ENCODE data around the gene MRGPRD.

Gene MRGPRD

GRCh38 chr11:68970921-68971636, 9.7 kb downstream of the MRGPRD start:
- TF ChIP-seq, protein P1, sequence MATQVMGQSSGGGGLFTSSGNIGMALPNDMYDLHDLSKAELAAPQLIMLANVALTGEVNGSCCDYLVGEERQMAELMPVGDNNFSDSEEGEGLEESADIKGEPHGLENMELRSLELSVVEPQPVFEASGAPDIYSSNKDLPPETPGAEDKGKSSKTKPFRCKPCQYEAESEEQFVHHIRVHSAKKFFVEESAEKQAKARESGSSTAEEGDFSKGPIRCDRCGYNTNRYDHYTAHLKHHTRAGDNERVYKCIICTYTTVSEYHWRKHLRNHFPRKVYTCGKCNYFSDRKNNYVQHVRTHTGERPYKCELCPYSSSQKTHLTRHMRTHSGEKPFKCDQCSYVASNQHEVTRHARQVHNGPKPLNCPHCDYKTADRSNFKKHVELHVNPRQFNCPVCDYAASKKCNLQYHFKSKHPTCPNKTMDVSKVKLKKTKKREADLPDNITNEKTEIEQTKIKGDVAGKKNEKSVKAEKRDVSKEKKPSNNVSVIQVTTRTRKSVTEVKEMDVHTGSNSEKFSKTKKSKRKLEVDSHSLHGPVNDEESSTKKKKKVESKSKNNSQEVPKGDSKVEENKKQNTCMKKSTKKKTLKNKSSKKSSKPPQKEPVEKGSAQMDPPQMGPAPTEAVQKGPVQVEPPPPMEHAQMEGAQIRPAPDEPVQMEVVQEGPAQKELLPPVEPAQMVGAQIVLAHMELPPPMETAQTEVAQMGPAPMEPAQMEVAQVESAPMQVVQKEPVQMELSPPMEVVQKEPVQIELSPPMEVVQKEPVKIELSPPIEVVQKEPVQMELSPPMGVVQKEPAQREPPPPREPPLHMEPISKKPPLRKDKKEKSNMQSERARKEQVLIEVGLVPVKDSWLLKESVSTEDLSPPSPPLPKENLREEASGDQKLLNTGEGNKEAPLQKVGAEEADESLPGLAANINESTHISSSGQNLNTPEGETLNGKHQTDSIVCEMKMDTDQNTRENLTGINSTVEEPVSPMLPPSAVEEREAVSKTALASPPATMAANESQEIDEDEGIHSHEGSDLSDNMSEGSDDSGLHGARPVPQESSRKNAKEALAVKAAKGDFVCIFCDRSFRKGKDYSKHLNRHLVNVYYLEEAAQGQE (IDR thresholded peaks at IDR 0.05; ENCODE audit: insufficient read depth in 1 of 2, low read depth in 2 of 2, low read length in 2 of 2): no peak
- TF ChIP-seq POLR2AphosphoS5 (IDR thresholded peaks at IDR 0.05; ENCODE audit: low read depth, low read length): no peak
- TF ChIP-seq FOXP2 (optimal IDR thresholded peaks at IDR 0.05; ENCODE audit: borderline replicate concordance, extremely low read depth, extremely low read length, insufficient read depth): no peak
- no peak for TF ChIP-seq SIN3A (IDR thresholded peaks at IDR 0.05; ENCODE audit: borderline replicate concordance, insufficient read depth, low read length)
- TF ChIP-seq TAF1 (IDR thresholded peaks at IDR 0.05; ENCODE audit: borderline replicate concordance, insufficient read depth, low read length): no peak

DNA sequence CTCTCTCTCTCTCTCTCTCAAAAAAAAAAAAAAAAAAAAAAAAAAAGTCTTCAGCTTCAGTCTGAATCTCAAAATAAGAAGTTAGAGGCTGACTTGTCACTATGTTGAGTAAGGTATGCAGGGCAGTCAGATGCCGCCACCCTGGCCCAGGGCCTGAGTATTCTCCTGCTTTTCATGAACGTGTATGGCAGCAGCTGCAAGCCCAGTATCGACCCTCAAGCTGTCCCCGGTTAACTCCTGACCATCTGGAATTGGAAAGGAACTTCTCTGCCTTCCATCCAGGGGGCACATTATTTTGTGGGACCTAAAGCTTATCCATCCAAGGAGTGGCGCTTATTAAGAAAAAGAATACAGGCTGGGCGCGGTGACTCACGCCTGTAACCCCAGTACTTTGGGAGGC, 11.4 kb downstream of the MRGPRD start:
- TF ChIP-seq, protein P1 (IDR thresholded peaks at IDR 0.05; ENCODE audit: insufficient read depth in 1 of 2, low read depth in 2 of 2, low read length in 2 of 2): no peak
- TF ChIP-seq FOXP2 (optimal IDR thresholded peaks at IDR 0.05; ENCODE audit: borderline replicate concordance, extremely low read depth, extremely low read length, insufficient read depth) (no peak), SIN3A (IDR thresholded peaks at IDR 0.05; ENCODE audit: borderline replicate concordance, insufficient read depth, low read length) (no peak), TAF1 (IDR thresholded peaks at IDR 0.05; ENCODE audit: borderline replicate concordance, insufficient read depth, low read length) (no peak), POLR2AphosphoS5 (IDR thresholded peaks at IDR 0.05; ENCODE audit: low read depth, low read length) (no peak)

DNA sequence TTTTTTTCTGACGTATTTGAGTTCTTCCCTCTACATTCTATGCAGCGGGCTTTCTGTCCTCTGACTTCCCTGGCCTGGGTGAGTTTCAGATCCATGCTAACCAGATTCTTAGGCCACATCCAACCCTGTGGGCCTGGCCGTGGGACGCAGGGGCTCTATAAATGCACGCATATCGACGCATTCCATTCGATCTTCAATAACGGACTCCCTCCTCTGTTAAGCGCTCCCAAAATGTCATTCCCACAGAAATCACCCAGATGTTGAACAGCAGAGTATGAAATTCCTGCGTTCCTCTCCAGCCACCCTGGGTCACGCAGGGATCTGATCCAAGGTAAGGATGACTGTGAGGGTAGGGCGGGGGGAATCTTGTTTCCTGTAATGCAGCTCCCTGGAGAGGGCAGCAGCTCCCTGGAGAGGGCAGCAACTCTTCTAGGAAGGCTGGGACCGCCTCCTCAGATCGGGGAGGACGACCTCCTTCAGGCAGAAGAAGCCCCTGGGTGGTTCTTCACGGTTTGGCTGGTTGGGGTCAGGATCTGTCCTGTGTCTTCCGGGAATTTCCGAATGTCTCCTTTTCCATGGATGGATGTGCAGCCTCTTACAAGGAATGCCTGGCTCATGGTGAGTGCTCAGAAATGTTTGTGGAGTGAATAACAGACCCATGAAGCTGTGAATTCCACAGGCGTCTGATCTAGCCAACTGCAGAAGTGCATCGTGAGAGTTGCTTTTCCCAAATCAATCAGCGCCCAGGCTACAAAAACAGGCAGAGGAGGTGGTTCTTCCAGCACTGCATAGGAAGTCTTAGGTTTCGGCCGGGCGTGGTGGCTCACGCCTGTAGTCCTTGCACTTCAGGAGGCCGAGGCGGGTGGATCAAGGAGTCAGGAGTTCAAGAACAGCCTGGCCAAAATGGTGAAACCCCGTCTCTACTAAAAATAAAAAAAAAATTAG, 12.2 kb downstream of the MRGPRD start:
- TF ChIP-seq, protein P1 (IDR thresholded peaks at IDR 0.05; ENCODE audit: insufficient read depth in 1 of 2, low read depth in 2 of 2, low read length in 2 of 2): no peak
- TF ChIP-seq FOXP2 (optimal IDR thresholded peaks at IDR 0.05; ENCODE audit: borderline replicate concordance, extremely low read depth, extremely low read length, insufficient read depth) (no peak), SIN3A (IDR thresholded peaks at IDR 0.05; ENCODE audit: borderline replicate concordance, insufficient read depth, low read length) (no peak)

DNA sequence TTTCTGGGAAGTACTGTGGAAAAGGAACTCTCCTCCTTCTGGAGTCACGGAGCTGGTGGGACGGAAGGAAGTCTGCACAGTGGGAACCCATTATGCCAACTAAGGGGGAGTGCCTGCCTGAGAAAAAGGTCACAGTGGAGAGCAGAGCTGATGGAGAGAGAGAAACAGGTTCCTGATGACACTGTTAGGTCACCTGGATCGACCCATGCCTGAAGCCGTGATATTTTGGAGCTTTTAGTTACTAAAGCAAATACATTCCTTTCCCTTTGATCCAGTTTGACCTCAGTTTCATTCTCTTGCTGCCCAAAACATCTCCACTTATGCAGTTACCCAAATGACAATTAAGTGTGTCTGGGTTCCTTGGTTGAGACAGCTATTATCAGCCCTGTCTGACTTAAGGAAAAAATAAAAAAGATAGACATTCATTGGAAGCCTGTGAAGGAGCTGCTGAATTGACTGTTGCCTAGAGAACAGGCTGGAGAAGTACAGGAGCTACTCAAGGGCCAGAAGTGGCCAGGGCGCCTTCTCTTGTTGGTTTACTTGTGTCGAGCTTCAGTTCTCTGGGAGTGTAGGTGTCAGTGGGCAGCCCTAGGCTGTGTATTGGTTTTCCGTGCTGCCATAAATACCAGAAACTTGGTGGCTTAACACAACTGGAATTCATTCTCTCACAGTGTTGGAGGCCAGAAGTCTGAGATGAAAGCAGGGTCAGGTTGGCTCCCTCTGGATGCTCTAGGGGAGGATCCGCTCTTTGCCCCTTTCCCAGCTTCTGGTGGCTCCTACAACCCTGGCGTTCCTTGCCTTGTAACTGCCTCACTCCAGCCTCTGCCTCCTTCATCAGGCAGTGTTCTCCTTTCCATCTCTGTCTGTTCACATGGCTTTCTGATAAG, 13.6 kb downstream of the MRGPRD start:
- TF ChIP-seq SIN3A (IDR thresholded peaks at IDR 0.05; ENCODE audit: borderline replicate concordance, insufficient read depth, low read length): no peak
- no peak for TF ChIP-seq FOXP2 (optimal IDR thresholded peaks at IDR 0.05; ENCODE audit: borderline replicate concordance, extremely low read depth, extremely low read length, insufficient read depth)
- no peak for TF ChIP-seq TAF1 (IDR thresholded peaks at IDR 0.05; ENCODE audit: borderline replicate concordance, insufficient read depth, low read length)
- TF ChIP-seq, protein P1 (IDR thresholded peaks at IDR 0.05; ENCODE audit: insufficient read depth in 1 of 2, low read depth in 2 of 2, low read length in 2 of 2): no peak
- TF ChIP-seq POLR2AphosphoS5 (IDR thresholded peaks at IDR 0.05; ENCODE audit: low read depth, low read length): no peak

Measured in PFSK-1 (cell line).